Coronary artery (tissue), 2 donors: ENCODE data around the gene ST3GAL3.

ENCODE experiments used
- DNase-seq: peaks from one replicate; pipeline ENCODE4 v3.0.0-alpha.2; 2017; ENCODE audit warnings: low spot score
- H3K27ac ChIP-seq, 2 donors: fragments of 200-600 bp; sonication (generic); one replicate each; pipeline ENCODE4 v1.5.1; 2016 to 2019
- H3K4me3 ChIP-seq: fragments of 200-600 bp; sonication (generic); 2 replicates; pipeline ENCODE4 v1.5.1; 2016; ENCODE audit warnings: mild to moderate bottlenecking, moderate library complexity
- TF ChIP-seq, protein P1 (sequence below): fragments of 200-600 bp; sonication (generic); IDR thresholded peaks from one replicate; pipeline ENCODE4 v1.5.1; 2019; ENCODE audit warnings: antibody characterized with exemption

Gene ST3GAL3

DNA sequence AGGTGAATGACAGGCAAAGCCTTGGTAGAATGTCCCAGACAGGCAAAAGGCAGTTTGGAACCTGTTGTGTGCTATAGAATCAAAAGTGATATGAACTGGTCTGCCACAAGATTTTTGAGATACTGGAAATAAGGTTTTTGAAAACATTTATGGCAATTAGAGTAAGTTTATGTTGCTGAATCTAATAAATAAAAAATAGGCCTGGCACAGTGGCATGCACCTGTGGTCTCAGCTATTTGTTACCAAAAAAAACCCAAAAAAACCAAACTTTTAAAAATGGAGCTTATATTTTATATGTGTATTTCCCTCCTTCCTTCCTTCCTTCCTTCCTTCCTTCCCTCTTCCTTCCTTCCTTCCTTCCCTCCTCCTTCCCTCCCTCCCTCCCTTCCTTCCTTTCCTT, 149.8 kb downstream of the ST3GAL3 start:
- no peak for DNase-seq
- no peak overlapping the region for H3K27ac ChIP-seq
- H3K4me3 ChIP-seq, result no peak overlapping the region
- TF ChIP-seq, protein P1, sequence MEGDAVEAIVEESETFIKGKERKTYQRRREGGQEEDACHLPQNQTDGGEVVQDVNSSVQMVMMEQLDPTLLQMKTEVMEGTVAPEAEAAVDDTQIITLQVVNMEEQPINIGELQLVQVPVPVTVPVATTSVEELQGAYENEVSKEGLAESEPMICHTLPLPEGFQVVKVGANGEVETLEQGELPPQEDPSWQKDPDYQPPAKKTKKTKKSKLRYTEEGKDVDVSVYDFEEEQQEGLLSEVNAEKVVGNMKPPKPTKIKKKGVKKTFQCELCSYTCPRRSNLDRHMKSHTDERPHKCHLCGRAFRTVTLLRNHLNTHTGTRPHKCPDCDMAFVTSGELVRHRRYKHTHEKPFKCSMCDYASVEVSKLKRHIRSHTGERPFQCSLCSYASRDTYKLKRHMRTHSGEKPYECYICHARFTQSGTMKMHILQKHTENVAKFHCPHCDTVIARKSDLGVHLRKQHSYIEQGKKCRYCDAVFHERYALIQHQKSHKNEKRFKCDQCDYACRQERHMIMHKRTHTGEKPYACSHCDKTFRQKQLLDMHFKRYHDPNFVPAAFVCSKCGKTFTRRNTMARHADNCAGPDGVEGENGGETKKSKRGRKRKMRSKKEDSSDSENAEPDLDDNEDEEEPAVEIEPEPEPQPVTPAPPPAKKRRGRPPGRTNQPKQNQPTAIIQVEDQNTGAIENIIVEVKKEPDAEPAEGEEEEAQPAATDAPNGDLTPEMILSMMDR, result no peak

DNA sequence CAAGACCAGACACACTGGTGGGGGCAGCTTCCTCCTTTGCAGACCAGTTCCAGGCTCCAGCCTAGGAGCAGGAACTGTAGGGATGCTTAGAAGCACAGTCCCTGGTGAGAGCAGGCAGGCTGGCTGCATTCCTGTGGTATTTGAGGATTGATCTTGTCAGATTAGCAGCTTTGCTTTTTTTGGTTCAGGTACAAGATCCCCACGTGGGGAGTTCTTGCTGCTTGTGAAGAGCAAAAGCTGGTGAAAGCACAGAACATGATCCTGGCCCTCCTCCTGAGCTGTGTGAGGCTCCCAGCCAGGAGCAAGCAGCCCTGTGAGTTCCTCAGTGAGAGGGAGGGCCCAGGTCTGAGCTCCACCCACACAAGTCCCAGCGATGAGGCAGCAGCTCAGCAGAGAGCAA, 151.0 kb downstream of the ST3GAL3 start:
- DNase-seq, result peak; percentile 76
- Histone ChIP-seq H3K4me3 (no peak overlapping the region), H3K27ac (peak overlapping the region; percentile 43 to 56)
- TF ChIP-seq, protein P1, result no peak

DNA sequence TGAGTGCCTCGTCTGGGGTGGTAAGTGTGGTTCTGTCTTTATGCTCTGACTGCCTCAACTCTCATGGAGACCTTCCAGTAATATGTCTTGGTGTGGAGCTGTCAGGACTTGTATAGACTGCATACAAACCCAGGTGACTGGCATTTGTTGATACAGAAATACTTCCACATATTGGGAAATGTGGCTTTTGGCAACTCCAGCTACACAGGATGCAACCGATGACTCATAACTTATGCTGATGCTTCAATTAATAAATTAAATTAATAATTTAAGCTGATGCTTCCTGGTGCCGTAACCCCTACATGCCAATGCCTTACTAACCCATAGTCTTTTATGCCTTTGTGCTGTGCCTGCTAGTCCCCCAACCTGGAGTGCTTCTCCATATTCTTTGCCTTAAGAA, 154.0 kb downstream of the ST3GAL3 start:
- no peak overlapping the region for H3K27ac ChIP-seq
- TF ChIP-seq, protein P1, result no peak
- peak; percentile 40 for DNase-seq
- H3K4me3 ChIP-seq, result no peak overlapping the region

DNA sequence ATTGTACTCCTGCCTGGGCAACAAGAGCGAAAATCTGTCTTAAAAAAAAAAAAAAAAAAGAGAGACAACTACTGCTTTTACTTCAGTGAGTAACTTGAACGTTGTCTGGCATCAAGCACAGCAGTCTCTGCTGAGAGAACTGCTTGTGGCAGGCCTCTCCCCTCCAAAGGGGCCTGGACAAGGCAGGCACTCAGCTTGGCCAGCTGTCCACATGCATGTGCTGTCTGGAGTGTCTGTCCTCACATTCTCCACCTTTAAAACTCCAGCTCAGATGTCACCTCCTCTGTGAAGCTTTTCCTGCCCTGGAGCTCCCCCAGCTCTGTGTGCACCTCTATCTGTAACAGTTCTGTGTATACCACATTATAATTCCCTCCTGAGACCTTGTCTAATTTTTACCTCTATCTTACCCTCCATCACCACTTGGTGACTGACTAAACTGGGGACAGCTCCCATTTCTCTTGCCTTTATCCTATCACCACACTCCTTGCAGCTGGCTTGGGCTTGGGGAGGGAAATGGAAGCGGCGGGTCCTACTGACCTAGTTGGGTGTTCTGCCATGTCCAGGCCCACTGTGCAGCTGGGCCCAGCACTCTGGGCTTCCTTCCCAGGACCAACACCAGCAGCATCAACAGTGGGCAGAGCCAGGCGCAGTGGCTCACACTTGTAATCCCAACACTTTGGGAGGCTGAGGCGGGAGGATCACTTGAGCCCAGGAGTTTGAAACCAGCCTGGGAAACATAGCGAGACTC, 154.8 kb downstream of the ST3GAL3 start:
- Histone ChIP-seq H3K27ac (no peak overlapping the region), H3K4me3 (no peak overlapping the region)
- DNase-seq, result peak; percentile 63
- TF ChIP-seq, protein P1, result no peak

DNA sequence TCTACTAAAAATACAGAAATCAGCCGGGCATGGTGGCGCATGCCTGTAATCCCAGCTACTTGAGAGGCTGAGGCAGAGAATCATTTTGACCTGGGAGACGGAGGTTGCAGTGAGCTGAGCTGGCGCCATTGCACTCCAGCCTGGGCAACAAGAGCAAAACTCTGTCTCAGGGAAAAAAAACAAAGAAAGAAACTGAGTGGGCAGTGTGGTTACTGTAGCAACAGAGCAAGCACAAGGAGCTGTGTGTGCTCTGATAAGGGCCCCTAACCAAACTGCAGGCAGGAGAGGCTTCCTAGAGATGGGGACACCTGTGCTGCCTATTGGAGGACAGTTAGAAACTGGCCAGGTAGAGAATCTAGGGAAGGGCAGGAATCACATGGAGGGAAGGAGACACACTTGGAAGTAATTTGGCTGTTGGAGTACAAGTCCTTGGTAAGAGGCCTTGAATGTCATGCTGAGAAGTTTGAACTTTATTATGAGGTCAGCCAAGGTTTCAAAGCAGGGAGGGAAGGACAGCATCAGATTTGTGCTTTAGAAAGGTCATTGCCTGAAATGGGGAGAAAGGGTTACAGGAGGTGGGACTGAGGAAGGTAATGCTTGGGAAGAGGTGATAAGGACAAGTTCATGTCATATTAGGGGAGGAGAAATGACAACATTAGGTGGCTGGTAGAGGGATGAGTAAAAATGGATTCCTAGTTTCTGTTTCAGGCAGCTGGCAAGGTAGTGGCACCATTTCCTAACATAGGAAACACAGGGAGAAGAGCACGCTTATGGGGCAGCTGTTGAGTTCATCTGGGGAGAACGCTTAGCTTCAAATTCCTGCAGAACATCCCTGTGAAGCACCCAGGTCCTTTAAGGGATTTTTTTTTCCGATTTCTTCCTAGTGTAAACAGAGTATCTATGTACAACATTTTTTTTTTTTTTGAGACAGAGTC, 157.0 kb downstream of the ST3GAL3 start:
- no peak overlapping the region for H3K27ac ChIP-seq
- H3K4me3 ChIP-seq, result no peak overlapping the region
- peak; percentile 7 for DNase-seq
- TF ChIP-seq, protein P1, result no peak

DNA sequence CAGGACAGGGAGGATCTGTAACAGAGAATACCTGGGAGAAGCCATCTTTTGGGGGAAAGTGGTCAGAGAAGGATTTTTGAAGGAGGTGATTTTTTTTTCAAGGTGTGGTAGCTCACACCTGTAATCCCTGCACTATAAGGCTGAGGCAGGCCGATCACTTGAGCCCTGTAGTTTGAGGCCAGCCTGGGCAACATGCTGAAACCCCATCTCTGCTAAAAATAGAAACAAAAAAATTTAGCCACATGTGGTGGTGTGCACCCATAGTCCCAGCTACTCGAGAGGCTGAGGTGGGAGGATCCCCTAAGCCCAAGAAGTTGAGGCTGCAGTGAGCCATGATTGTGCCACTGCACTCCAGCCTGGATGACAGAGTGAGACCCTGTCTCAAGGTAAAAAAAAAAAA, 158.9 kb downstream of the ST3GAL3 start:
- H3K27ac ChIP-seq, result no peak overlapping the region
- DNase-seq, result peak; percentile 14
- no peak overlapping the region for H3K4me3 ChIP-seq
- TF ChIP-seq, protein P1, result no peak
